GM18502 (cell line): ENCODE results near the gene GPR137.

ENCODE experiments used
- ATAC-seq: cut with Tn5 transposase; IDR thresholded peaks from one replicate; pipeline ENCODE4 v1.9.1; 2021; ENCODE audit warnings: mild to moderate bottlenecking; ENCODE audit not compliant: unreplicated experiment, poor library complexity

The GPR137 gene

GRCh38 chr11:64337538-64338249 is 52.0 kb downstream of the GPR137 start:
- ATAC-seq: no peak

GRCh38 chr11:64338716-64339115 is 53.1 kb downstream of the GPR137 start:
- ATAC-seq: no peak
